Esophagus muscularis mucosa (tissue), 4 donors: ENCODE data around the gene PPEF1.

Experiments
- CTCF ChIP-seq, 3 experiments: fragments of 200-600 bp in 2 of 3; fragments of 450-650 bp in 1 of 3; sonication (generic) in 2 of 3; IDR thresholded peaks; one replicate each; pipeline ENCODE4 v1.5.1; 2017 to 2019; ENCODE audit warnings: antibody characterized with exemption in 3 of 3, mild to moderate bottlenecking in 2 of 3, moderate library complexity in 1 of 3
- EP300 ChIP-seq: sonication (generic); formaldehyde crosslinking; IDR thresholded peaks from one replicate; pipeline ENCODE4 v1.6.1; 2017; ENCODE audit warnings: antibody characterized with exemption
- POLR2A ChIP-seq: fragments of 450-650 bp; IDR thresholded peaks from one replicate; pipeline ENCODE4 v1.6.1; 2017; ENCODE audit warnings: antibody characterized with exemption, moderate library complexity, mild to moderate bottlenecking, low read depth
- POLR2AphosphoS5 ChIP-seq, 2 donors: sonication (generic); formaldehyde crosslinking; IDR thresholded peaks; one replicate each; pipeline ENCODE4 v1.6.1; 2017; ENCODE audit warnings: antibody characterized with exemption in 2 of 2

- TF ChIP-seq CTCF (IDR thresholded peaks at IDR 0.05) (no peak), POLR2A (no peak), POLR2AphosphoS5 (IDR thresholded peaks at IDR 0.05) (no peak), EP300 (no peak)
Observed at GRCh38 chrX:18687856-18688495, 19.5 kb upstream of the PPEF1 start.
